GM12878 (cell line): ENCODE data around the gene MAN2A1. TPM values are rescaled to one million over a fixed set of nuclear protein-coding genes. Genes with fewer than 3 reads are reported as not detected.

Experiments
- ATAC-seq: fragments of 200-7000 bp; cut with Tn5 transposase; 3 replicates; pipeline ENCODE4 v1.9.1; 2020; ENCODE audit warnings: mild to moderate bottlenecking, moderate library complexity
- BruUV-seq: library from RNA; stranded (reverse); fragments of 400-500 nt; replicated peaks from 2 replicates; lab custom pipeline; 2021; lab: Mats Ljungman, UMichigan
- CTCF ChIA-PET: fragments of 300-600 bp; sonication (Branson Sonifier 250); formaldehyde crosslinking; extraction: SDS; loops from one replicate; lab custom pipeline; 2021; ENCODE audit warnings: inconsistent platforms; lab: Yijun Ruan, JAX
- POLR2A ChIA-PET: fragments of 350-600 bp; formaldehyde crosslinking; extraction: SDS; loops from one replicate; lab custom pipeline; 2021; ENCODE audit warnings: inconsistent platforms; lab: Charles Lee
- RAD21 ChIA-PET: fragments of 300-600 bp; sonication (Branson Sonifier 250); formaldehyde crosslinking; loops from one replicate; lab custom pipeline; 2023; ENCODE audit warnings: antibody characterized with exemption; ENCODE audit not compliant: unreplicated experiment; lab: Charles Lee
- SMC1A ChIA-PET: fragments of 300-600 bp; sonication (Branson Sonifier 250); formaldehyde crosslinking; loops from one replicate; lab custom pipeline; 2023; ENCODE audit not compliant: unreplicated experiment, uncharacterized antibody; lab: Charles Lee
- DNase-seq: peaks from one replicate; pipeline ENCODE4 v3.0.0-alpha.2; 2011; ENCODE audit warnings: low read depth, low spot score
- FAIRE-seq: peaks from 3 replicates; lab custom pipeline; 2011; peaks lifted over from hg19 to GRCh38; lab: Jason Lieb, UNC
- H2AFZ ChIP-seq: 2 replicates; pipeline ENCODE4 v1.6.0; 2011; ENCODE audit warnings: low read depth, low read length, control low read depth; ENCODE audit not compliant: control insufficient read depth
- H3K27ac ChIP-seq: 2 replicates; pipeline ENCODE4 v1.5.1; 2011; ENCODE audit warnings: control low read depth; ENCODE audit not compliant: control insufficient read depth, insufficient read depth
- H3K27me3 ChIP-seq, 2 experiments: replicated peaks in 1 of 2; 2 replicates each; pipeline versions ENCODE4 v1.6.0 to v1.6.1; 2011; ENCODE audit warnings: low read length in 1 of 2; ENCODE audit not compliant: control insufficient read depth in 2 of 2, insufficient read depth in 2 of 2
- H3K36me3 ChIP-seq, 2 experiments: 2 replicates each; pipeline ENCODE4 v1.5.1; 2011; ENCODE audit warnings: low read length in 1 of 2; ENCODE audit not compliant: control insufficient read depth in 2 of 2, insufficient read depth in 2 of 2
- H3K4me1 ChIP-seq: 2 replicates; pipeline ENCODE4 v1.6.1; 2011; ENCODE audit warnings: mild to moderate bottlenecking, low read length, moderate library complexity, mixed read lengths; ENCODE audit not compliant: control insufficient read depth, insufficient read depth
- H3K4me2 ChIP-seq: 2 replicates; pipeline ENCODE4 v1.6.0; 2011; ENCODE audit warnings: control low read depth; ENCODE audit not compliant: control insufficient read depth, insufficient read depth
- H3K4me3 ChIP-seq: fragments of 200-600 bp; sonication (generic); 2 replicates; pipeline ENCODE4 v1.5.1; 2016
- H3K79me2 ChIP-seq: 2 replicates; pipeline ENCODE4 v1.6.0; 2011; ENCODE audit warnings: low read length; ENCODE audit not compliant: control insufficient read depth, insufficient read depth
- H3K9ac ChIP-seq: 2 replicates; pipeline ENCODE4 v1.8.0; 2011; ENCODE audit warnings: low read length, control low read depth, mixed read lengths; ENCODE audit not compliant: control insufficient read depth, insufficient read depth
- H3K9me3 ChIP-seq: replicated peaks from 3 replicates; pipeline ENCODE4 v1.5.1; 2011; ENCODE audit warnings: mild to moderate bottlenecking, low read length; ENCODE audit not compliant: control insufficient read depth, insufficient read depth
- H4K20me1 ChIP-seq: 2 replicates; pipeline ENCODE4 v1.6.0; 2011; ENCODE audit not compliant: control insufficient read depth, insufficient read depth
- BMI1 ChIP-seq: fragments of 450-650 bp; IDR thresholded peaks from 2 replicates; pipeline ENCODE4 v1.6.1; 2016; ENCODE audit warnings: mild to moderate bottlenecking, moderate library complexity, borderline replicate concordance
- HDAC6 ChIP-seq: fragments of 200-600 bp; sonication (generic); IDR thresholded peaks from one replicate; pipeline ENCODE4 v1.8.0; 2017; ENCODE audit warnings: antibody characterized with exemption; ENCODE audit not compliant: unreplicated experiment
- MYC ChIP-seq: IDR thresholded peaks from 2 replicates; pipeline ENCODE4 v1.6.1; 2011; ENCODE audit warnings: mild to moderate bottlenecking, low read length, moderate library complexity, inconsistent platforms; ENCODE audit not compliant: insufficient read depth, insufficient replicate concordance, insufficient read length, severe bottlenecking
- NR2C1 ChIP-seq: fragments of 450-650 bp; IDR thresholded peaks from 2 replicates; pipeline ENCODE4 v1.6.1; 2017; ENCODE audit warnings: antibody characterized with exemption, mild to moderate bottlenecking, moderate library complexity
- NR2F1 ChIP-seq: fragments of 450-650 bp; conservative IDR thresholded peaks from 2 replicates; pipeline ENCODE4 v1.6.1; 2017; ENCODE audit warnings: mild to moderate bottlenecking
- PML ChIP-seq: IDR thresholded peaks from 2 replicates; pipeline ENCODE4 v1.6.1; 2012; ENCODE audit warnings: low read length, inconsistent platforms
- RAD51 ChIP-seq: fragments of 450-650 bp; IDR thresholded peaks from 2 replicates; pipeline ENCODE4 v1.6.1; 2016; ENCODE audit warnings: moderate library complexity, mild to moderate bottlenecking, inconsistent platforms
- RUNX3 ChIP-seq: IDR thresholded peaks from 2 replicates; pipeline ENCODE4 v1.6.1; 2012; ENCODE audit warnings: low read length, inconsistent platforms
- SP1 ChIP-seq: IDR thresholded peaks from one replicate; pipeline ENCODE4 v1.6.1; 2011; ENCODE audit warnings: low read depth, low read length
- SPI1 ChIP-seq: IDR thresholded peaks from 2 replicates; pipeline ENCODE4 v1.6.1; 2011; ENCODE audit warnings: low read depth, mild to moderate bottlenecking, low read length, moderate library complexity, borderline replicate concordance; ENCODE audit not compliant: insufficient read depth
- ZNF207 ChIP-seq: fragments of 450-650 bp; IDR thresholded peaks from 2 replicates; pipeline ENCODE4 v1.6.1; 2014; ENCODE audit warnings: antibody characterized with exemption, mild to moderate bottlenecking, borderline replicate concordance
- ZNF274 ChIP-seq: IDR thresholded peaks from one replicate; pipeline ENCODE4 v1.8.0; 2011; ENCODE audit not compliant: insufficient read length, insufficient read depth
- WGBS: methylation state at CpG from one replicate; pipeline ENCODE4 v1.1.6; 2016; ENCODE audit warnings: low lambda C conversion rate; ENCODE audit not compliant: insufficient replicate concordance, insufficient coverage; ENCODE audit errors: missing lambda C conversion rate; 5-methylcytosine and 5-hydroxymethylcytosine counted together
- in situ Hi-C: fragments of 300-500 bp; cut with MboI; formaldehyde crosslinking; loops from 9 replicates; pipeline ENCODE4 v1.14.3; 2018; ENCODE audit warnings: mixed read lengths
- intact Hi-C: fragments of 100-400 bp; cut with micrococcal nuclease; formaldehyde crosslinking; loops from one replicate; pipeline ENCODE4 v1.14.2; 2022; ENCODE audit not compliant: unreplicated experiment
- polyA plus RNA-seq, 11 experiments: library from polyadenylated mRNA; depleted of rRNA in 4 of 11; unstranded in 6 of 11; stranded (reverse) in 5 of 11; fragments of >200 nt; fragmentation: Nextera tagmentation in 4 of 11; fragmentation: Illumina TruSeq in 1 of 11; extraction: Ambion mirVana in 4 of 11; extraction: Trizol in 1 of 11; gene quantifications; 1 replicate in 1 of 11; 2 replicates in 10 of 11; pipeline versions ENCODE4 v1.2.1 to v1.2.3, GENCODE V29; 2011 to 2016; ENCODE audit warnings: inconsistent platforms in 2 of 11, missing spikeins in 2 of 11, low read depth in 1 of 11
- total RNA-seq, 4 experiments: library from RNA; depleted of rRNA in 3 of 4; stranded (reverse); fragments of >200 nt in 3 of 4; fragmentation: Illumina TruSeq in 1 of 4; extraction: Trizol in 1 of 4; gene quantifications; 2 replicates each; pipeline versions ENCODE4 v1.2.1 to v1.2.3, GENCODE V29; 2013 to 2021
- TF ChIP-seq, protein P1 (sequence below): IDR thresholded peaks from 2 replicates; pipeline ENCODE4 v1.6.1; 2012; ENCODE audit warnings: mild to moderate bottlenecking, low read depth, low read length
- TF ChIP-seq, protein P2 (sequence below), 3 experiments: IDR thresholded peaks in 2 of 3; conservative IDR thresholded peaks in 1 of 3; 2 replicates each; pipeline ENCODE4 v1.5.1; 2011; ENCODE audit warnings: low read depth in 3 of 3, low read length in 3 of 3, mild to moderate bottlenecking in 3 of 3, control low read depth in 2 of 3, moderate library complexity in 2 of 3, inconsistent platforms in 1 of 3, mixed read lengths in 1 of 3; ENCODE audit not compliant: control insufficient read depth in 2 of 3, insufficient read depth in 1 of 3; ENCODE audit errors: extremely low read depth in 1 of 3
- TF ChIP-seq, protein P3 (sequence below): fragments of 450-650 bp; IDR thresholded peaks from 2 replicates; pipeline ENCODE4 v1.6.1; 2017; ENCODE audit warnings: borderline replicate concordance
- TF ChIP-seq, protein P4 (sequence below): fragments of 150-350 bp; IDR thresholded peaks from 2 replicates; pipeline ENCODE4 v1.6.1; 2016; ENCODE audit warnings: low read depth, low read length

Gene MAN2A1
- total and polyA plus RNA-seq, 10 of the 15 experiments (the other 5 are each of a cell fraction or from before 2014, with no cell fraction given): 4.2 to 27.9 (median 10.5) TPM

GRCh38 chr5:109654455-109654854 lies 35.3 kb upstream of the MAN2A1 start:
- no peaks in the 10 kb centered on the region for H3K27me3 ChIP-seq
- RAD21 ChIA-PET: no interaction called here
- H3K79me2 ChIP-seq: no peaks in the 10 kb centered on the region
- SMC1A ChIA-PET: no interaction called here
- H3K9ac ChIP-seq: no peak overlapping the region
- H3K36me3 ChIP-seq: no peaks in the 10 kb centered on the region
- no peak overlapping the region for H2AFZ ChIP-seq
- H3K4me3 ChIP-seq: no peak overlapping the region
- DNase-seq (no peak), ATAC-seq (no peak), FAIRE-seq (no peak)
- CTCF ChIA-PET: no interaction called here
- H3K4me2 ChIP-seq: no peak overlapping the region
- H3K9me3 ChIP-seq: no peaks in the 10 kb centered on the region
- WGBS: 37% methylated on average over 6 of the region's 6 CpGs
- in situ Hi-C loops: no loop called here
- H3K4me1 ChIP-seq: no peaks in the 10 kb centered on the region
- no peak overlapping the region for H3K27ac ChIP-seq
- BruUV-seq: no TSS peak
- POLR2A ChIA-PET: no interaction called here
- intact Hi-C loops: no loop called here
- H4K20me1 ChIP-seq: no peaks in the 10 kb centered on the region
- TF ChIP-seq SPI1: no peak
- no peak for TF ChIP-seq SP1
- no peak for TF ChIP-seq NR2C1
- TF ChIP-seq, protein P1, sequence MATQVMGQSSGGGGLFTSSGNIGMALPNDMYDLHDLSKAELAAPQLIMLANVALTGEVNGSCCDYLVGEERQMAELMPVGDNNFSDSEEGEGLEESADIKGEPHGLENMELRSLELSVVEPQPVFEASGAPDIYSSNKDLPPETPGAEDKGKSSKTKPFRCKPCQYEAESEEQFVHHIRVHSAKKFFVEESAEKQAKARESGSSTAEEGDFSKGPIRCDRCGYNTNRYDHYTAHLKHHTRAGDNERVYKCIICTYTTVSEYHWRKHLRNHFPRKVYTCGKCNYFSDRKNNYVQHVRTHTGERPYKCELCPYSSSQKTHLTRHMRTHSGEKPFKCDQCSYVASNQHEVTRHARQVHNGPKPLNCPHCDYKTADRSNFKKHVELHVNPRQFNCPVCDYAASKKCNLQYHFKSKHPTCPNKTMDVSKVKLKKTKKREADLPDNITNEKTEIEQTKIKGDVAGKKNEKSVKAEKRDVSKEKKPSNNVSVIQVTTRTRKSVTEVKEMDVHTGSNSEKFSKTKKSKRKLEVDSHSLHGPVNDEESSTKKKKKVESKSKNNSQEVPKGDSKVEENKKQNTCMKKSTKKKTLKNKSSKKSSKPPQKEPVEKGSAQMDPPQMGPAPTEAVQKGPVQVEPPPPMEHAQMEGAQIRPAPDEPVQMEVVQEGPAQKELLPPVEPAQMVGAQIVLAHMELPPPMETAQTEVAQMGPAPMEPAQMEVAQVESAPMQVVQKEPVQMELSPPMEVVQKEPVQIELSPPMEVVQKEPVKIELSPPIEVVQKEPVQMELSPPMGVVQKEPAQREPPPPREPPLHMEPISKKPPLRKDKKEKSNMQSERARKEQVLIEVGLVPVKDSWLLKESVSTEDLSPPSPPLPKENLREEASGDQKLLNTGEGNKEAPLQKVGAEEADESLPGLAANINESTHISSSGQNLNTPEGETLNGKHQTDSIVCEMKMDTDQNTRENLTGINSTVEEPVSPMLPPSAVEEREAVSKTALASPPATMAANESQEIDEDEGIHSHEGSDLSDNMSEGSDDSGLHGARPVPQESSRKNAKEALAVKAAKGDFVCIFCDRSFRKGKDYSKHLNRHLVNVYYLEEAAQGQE: no peak
- no peak for TF ChIP-seq NR2F1
- no peak for TF ChIP-seq ZNF207
- TF ChIP-seq MYC: no peak
- TF ChIP-seq PML: no peak
- TF ChIP-seq, protein P2, sequence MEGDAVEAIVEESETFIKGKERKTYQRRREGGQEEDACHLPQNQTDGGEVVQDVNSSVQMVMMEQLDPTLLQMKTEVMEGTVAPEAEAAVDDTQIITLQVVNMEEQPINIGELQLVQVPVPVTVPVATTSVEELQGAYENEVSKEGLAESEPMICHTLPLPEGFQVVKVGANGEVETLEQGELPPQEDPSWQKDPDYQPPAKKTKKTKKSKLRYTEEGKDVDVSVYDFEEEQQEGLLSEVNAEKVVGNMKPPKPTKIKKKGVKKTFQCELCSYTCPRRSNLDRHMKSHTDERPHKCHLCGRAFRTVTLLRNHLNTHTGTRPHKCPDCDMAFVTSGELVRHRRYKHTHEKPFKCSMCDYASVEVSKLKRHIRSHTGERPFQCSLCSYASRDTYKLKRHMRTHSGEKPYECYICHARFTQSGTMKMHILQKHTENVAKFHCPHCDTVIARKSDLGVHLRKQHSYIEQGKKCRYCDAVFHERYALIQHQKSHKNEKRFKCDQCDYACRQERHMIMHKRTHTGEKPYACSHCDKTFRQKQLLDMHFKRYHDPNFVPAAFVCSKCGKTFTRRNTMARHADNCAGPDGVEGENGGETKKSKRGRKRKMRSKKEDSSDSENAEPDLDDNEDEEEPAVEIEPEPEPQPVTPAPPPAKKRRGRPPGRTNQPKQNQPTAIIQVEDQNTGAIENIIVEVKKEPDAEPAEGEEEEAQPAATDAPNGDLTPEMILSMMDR (IDR thresholded peaks at IDR 0.05 in 2 of 3, conservative IDR thresholded peaks at IDR 0.05 in 1 of 3; ENCODE audit: control insufficient read depth in 2 of 3, extremely low read depth in 1 of 3, insufficient read depth in 1 of 3, low read depth in 3 of 3, low read length in 3 of 3): no peak
- TF ChIP-seq ZNF274: no peak
- TF ChIP-seq, protein P3, sequence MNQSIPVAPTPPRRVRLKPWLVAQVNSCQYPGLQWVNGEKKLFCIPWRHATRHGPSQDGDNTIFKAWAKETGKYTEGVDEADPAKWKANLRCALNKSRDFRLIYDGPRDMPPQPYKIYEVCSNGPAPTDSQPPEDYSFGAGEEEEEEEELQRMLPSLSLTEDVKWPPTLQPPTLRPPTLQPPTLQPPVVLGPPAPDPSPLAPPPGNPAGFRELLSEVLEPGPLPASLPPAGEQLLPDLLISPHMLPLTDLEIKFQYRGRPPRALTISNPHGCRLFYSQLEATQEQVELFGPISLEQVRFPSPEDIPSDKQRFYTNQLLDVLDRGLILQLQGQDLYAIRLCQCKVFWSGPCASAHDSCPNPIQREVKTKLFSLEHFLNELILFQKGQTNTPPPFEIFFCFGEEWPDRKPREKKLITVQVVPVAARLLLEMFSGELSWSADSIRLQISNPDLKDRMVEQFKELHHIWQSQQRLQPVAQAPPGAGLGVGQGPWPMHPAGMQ: no peak
- TF ChIP-seq, protein P4, sequence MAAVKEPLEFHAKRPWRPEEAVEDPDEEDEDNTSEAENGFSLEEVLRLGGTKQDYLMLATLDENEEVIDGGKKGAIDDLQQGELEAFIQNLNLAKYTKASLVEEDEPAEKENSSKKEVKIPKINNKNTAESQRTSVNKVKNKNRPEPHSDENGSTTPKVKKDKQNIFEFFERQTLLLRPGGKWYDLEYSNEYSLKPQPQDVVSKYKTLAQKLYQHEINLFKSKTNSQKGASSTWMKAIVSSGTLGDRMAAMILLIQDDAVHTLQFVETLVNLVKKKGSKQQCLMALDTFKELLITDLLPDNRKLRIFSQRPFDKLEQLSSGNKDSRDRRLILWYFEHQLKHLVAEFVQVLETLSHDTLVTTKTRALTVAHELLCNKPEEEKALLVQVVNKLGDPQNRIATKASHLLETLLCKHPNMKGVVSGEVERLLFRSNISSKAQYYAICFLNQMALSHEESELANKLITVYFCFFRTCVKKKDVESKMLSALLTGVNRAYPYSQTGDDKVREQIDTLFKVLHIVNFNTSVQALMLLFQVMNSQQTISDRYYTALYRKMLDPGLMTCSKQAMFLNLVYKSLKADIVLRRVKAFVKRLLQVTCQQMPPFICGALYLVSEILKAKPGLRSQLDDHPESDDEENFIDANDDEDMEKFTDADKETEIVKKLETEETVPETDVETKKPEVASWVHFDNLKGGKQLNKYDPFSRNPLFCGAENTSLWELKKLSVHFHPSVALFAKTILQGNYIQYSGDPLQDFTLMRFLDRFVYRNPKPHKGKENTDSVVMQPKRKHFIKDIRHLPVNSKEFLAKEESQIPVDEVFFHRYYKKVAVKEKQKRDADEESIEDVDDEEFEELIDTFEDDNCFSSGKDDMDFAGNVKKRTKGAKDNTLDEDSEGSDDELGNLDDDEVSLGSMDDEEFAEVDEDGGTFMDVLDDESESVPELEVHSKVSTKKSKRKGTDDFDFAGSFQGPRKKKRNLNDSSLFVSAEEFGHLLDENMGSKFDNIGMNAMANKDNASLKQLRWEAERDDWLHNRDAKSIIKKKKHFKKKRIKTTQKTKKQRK: no peak
- no peak for TF ChIP-seq RUNX3
- no peak for TF ChIP-seq RAD51
- no peak for TF ChIP-seq BMI1
- no peak for TF ChIP-seq HDAC6
